Activated gamma-delta T cell (primary cell): ENCODE results near the gene GCK.

Experiments used
- DNase-seq: peaks from one replicate; lab custom pipeline; 2025; lab: John Stamatoyannopoulos, UW
- total RNA-seq, 2 donors: gene quantifications; one replicate each; lab custom pipeline; 2026; lab: John Stamatoyannopoulos, UW

The GCK gene
- 0.04 to 0.31 reads per million in 2 donors for total RNA-seq

DNA sequence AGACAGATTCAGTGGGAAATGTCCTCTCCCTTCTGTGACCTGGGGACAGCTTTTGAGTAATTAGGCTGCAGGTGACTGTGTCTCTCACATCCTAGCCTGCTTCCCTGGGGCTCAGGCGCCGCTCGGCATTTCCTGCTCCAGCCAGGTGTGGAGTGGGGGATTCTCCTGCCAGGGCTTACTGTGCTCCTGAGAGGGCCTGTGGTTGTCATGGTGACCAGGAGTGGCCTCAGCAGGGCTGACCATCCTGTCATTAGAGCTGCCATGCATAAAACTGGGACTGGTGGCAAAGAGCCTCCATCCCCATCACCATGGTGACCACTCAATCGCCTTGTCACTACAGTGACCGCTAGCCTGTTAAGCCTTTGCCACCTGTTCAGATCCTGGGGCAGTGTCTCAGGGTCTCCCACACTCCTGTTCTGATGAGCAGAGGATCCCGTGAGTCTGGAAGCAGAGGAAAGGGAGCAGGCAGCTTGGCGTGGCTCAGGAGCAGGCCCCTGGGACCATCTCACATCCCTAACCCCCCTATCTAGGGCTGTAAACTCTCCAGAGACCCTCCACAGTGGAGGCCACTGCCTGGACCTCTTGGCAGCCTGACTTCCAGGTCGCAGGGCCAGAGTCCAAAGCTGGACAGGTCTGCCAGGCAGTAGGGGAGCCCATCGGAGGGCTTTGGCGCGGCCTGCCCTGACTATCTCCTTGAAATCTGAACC, at the start of gene GCK:
Gene GCK, minus strand, starts transcription at position 154 of the 707 bp plus-strand sequence. CDS start 486 bp downstream, outside the sequence.
- no peak for DNase-seq

GRCh38 chr7:44238116-44238695, 49.0 kb upstream of the GCK start:
- DNase-seq, result no peak

DNA sequence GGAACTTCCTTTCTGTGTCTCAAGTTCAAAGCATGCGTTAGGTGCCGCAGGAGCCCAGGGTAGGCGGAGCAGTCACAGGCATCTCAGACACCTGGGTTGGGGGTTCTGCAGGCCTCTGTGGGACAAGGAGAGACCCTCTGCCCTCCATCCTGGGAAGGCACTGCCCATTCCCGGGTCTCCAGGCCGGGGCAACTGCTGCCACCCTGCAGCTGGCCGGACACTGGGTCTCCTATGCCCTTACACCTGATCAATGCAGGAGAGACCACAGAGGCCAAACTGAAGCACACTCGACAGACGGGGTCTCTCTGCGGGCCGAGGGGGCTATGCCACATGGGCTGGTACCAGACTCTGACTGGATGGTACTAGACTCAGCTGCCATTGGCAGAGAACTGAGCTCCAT, 48.5 kb upstream of the GCK start:
- no peak for DNase-seq

DNA sequence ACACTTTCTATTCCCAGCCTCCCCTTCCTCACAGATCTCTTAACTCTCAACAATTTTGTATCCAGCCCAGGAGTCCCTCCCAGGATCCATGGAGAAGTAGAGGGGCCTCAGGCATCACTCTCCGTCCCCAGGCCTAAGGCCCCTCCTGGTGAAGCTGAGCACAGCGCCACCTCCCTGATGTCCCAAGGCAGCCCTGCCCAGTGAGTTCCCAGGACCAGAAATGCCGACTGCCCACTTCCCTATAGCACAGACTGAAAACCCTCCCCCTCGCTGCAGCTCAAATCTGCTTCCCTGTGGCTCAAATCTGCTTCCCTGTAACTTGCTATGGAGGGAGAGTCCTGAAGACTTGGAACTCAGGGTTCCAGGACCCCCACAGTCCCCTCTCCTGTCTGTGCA, 47.1 kb upstream of the GCK start:
- no peak for DNase-seq

DNA sequence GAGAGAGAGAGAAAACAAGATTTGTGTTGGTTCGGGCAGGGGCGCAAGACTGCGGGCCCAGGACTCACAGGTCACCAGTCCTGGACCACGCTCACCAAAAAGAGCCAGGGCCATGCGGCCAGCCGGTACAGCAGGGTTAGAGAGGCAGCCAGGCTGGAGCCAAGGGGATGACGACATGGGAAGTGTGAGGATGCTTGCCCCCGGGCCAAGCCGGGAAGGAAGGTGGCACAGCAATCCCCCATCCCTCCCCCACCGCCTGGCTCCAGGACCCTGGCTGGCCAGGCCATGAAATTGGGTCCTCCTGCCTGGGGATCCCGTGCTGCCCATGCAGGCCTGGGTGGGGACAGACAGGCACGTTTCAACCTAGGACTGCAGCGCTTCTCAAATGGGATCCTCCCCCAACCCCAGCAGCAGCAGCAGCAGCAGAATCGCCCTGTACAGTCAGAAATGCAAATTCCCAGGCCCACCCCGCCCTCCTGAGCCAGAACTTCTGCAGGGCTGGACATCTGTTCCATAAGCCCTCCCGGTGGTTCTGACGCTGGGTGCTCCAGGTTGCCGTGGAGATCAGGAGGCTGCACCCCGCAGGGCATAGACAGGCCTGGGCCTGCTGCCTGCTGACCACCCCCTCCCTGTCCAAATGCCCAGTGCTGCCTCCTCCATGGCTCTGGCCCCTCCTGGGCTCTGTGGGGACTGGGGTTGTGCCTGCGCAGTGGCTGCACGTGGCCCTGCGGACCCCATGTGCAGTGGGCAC, 46.5 kb upstream of the GCK start:
- DNase-seq, result no peak

- no peak for DNase-seq
Observed at GRCh38 chr7:44235066-44235465, 45.8 kb upstream of the GCK start.

- no peak for DNase-seq
Observed at GRCh38 chr7:44232901-44233715, 43.9 kb upstream of the GCK start.

DNA sequence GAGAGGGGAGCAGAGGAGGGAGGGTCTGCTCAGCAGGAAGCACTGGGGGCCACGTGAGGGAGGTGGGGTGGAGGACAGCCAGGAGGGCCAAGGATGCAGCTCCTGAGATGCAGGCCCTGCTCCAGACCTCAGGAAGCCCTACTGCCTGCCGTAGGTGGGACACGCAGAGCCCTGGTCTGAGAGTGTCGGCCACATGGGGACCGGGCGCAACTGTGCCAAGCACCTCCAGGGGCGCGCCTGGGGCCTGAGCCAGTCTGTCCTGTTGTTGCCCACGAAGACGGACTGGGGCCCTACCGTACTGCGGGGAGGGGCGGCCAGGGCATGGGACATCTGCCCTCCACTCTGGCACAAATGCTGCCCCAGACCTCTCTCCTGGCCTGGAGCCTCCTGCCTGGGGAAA, 43.2 kb upstream of the GCK start:
- no peak for DNase-seq

DNA sequence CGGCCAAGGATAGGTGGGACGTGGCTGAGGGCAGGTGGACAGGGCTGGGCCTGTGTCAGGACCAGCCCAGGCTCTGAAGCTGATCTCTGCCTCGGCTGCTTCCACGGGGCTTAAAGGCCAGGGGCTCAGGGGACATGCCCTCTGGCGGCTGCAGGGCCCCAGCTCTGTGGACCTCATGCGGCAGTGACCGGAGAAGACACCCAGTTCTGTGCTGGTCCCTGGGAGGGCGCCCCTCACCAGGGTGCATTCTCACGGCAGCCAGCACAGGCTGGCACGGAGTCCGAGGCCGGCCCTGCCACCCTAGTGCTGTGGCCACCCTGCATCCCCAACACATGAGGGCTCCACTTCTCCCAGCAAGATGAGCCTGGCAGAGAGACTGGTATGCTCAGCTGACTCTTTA, 41.8 kb upstream of the GCK start:
- DNase-seq, result no peak

- DNase-seq, result no peak
Observed at GRCh38 chr7:44230286-44230685, 41.0 kb upstream of the GCK start.

DNA sequence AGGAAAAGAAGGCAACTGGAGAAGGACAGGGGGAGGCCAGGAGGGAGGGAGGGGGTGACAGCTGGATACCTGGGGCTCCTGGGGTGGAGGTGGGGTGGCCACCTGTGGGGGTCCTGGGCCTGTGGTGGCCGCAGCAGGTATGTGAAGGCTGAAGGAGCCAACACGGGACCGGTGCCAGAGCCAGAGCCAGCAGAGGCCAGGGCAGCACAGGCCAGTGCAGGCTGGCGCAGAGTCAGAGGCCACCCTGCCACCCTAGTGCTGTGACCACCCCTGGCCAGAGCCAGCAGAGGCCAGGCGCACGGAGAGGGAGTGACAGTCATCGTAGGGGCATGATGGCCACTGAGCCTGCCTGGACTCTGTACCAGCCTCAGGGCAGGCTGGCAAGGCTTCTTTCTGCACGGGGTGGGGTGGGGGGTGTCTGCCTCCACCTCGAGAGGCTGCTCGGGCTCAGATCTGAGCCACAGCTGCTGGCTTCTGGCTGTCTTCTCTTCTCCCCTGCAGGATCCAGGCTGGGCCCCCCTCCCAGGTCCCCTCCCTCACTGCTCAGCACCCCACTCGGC, 40.4 kb upstream of the GCK start:
- DNase-seq, result no peak

DNA sequence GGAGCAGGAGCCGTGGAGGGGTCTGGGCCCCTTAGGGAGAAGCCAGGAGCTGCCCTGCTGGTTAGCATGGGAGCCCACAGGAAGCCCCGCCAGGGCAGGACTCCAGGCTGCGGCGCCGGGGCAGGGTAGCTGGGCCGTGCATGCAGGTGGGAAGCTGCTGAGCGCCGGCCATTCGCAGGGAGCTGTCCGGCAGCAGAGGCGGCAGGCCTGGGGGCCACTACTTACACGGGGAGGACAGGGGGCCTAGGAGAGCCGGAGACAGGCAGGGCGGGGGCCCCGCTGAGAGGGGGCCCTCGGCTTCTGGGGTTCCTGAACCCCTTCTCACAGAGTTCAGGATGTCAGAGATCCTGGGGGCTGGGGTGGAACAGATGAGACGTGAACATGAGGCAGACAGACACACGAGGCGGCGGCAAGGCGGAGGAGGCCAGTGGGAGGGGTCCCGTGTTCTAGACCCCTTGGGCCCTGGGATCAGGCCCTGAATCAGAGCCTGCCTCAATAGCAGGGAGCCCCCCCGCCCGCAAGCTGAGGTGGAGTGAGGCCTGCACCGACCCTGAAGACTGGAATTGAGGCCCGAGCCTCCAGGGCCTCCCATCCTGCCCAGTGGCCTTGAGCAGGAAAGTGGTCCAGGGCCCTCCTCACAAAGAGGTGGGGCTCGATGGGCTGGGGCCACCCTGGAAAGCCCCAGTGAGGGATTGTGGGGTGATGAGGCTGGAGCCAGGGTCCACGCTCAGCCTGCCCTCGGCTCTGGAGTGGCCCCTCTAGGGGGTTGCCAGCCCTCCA, 39.5 kb upstream of the GCK start:
- DNase-seq, result no peak

DNA sequence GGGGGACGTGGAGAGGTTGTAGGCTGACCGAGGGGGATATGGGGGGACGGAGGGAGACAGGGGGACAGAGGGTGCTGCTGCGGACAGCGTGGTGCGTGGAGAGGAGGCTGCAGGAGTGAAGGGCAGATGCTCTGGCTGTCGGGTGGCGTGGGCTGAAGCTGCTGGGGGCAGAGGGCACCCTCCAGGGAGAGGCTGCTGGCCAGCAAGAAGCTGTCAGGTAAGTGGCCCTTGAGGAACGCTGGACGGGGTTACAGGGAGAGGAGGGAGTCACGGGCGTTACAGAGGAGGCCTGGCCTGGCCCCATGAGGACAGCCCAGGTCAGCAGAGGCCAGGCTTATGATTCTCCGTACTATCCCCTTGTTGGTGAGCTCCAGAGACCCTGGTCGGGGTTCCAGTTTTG, 38.7 kb upstream of the GCK start:
- DNase-seq, result no peak

DNA sequence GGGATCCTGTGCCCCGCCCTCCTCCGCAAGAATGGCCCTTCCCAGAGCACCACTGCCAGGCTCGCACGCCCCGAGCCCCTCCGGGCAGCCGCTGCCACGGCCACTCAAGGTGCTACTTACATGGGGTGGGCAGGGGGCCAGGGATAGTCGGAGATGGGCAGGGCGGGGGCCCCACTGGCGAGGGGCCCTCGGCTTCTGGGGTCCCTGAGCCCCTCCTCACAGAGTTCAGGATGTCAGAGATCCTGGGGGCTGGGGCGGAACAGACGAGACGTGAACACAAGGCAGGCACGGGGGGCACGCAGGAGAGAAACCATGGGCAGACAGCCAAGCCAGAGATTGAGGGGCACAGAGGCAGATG, 37.1 kb upstream of the GCK start:
- no peak for DNase-seq

GRCh38 chr7:44225566-44226395, 36.5 kb upstream of the GCK start:
- DNase-seq, result no peak

- DNase-seq, result no peak
Observed at GRCh38 chr7:44224974-44225565, 35.8 kb upstream of the GCK start.

GRCh38 chr7:44224080-44224973, 35.1 kb upstream of the GCK start:
- no peak for DNase-seq

- DNase-seq, result no peak
Observed at GRCh38 chr7:44223362-44224079, 34.3 kb upstream of the GCK start.
